Caco-2 (cell line): ENCODE data around the gene RNGTT. TPM values are rescaled to one million over a fixed set of nuclear protein-coding genes. Genes with fewer than 3 reads are reported as not detected.

Experiments used
- BruUV-seq: library from RNA; stranded (reverse); fragments of 400-500 nt; replicated peaks from 2 replicates; lab custom pipeline; 2021; lab: Mats Ljungman, UMichigan
- CTCF ChIA-PET: fragments of 300-600 bp; sonication (Branson Sonifier 250); formaldehyde crosslinking; loops from one replicate; lab custom pipeline; 2022; ENCODE audit warnings: antibody characterized with exemption; lab: Charles Lee
- POLR2A ChIA-PET: fragments of 300-600 bp; sonication (Branson Sonifier 250); formaldehyde crosslinking; loops from one replicate; lab custom pipeline; 2022; ENCODE audit warnings: antibody characterized with exemption; lab: Charles Lee
- DNase-seq, 2 experiments: peaks; one replicate each; pipeline versions ENCODE4 v3.0.0 to v3.0.0-alpha.2; 2020 to 2022
- H3K27me3 ChIP-seq: replicated peaks from 2 replicates; pipeline ENCODE4 v1.6.0; 2011; ENCODE audit warnings: low read length; ENCODE audit not compliant: control insufficient read depth, insufficient read depth
- H3K36me3 ChIP-seq: 2 replicates; pipeline ENCODE4 v1.5.1; 2011; ENCODE audit warnings: low read length; ENCODE audit not compliant: control insufficient read depth, insufficient read depth
- H3K4me1 ChIP-seq: fragments of 250-450 bp; sonication (Bioruptor Pico); 2 replicates; pipeline ENCODE4 v1.5.1; 2020; ENCODE audit warnings: mild to moderate bottlenecking
- H3K4me3 ChIP-seq: 2 replicates; pipeline ENCODE4 v1.5.1; 2011; ENCODE audit warnings: low read depth, mild to moderate bottlenecking, control low read depth, low read length
- H3K9me3 ChIP-seq: fragments of 250-450 bp; sonication (Bioruptor Pico); 2 replicates; pipeline ENCODE4 v1.5.1; 2020; ENCODE audit warnings: mild to moderate bottlenecking, moderate library complexity
- H3K27ac Mint-ChIP-seq: one replicate; pipeline ENCODE4 v1.8.0; 2022; ENCODE audit warnings: mixed read lengths; ENCODE audit not compliant: unreplicated experiment
- H3K27me3 Mint-ChIP-seq: one replicate; pipeline ENCODE4 v1.8.0; 2022; ENCODE audit warnings: mixed read lengths; ENCODE audit not compliant: insufficient read depth, unreplicated experiment
- H3K36me3 Mint-ChIP-seq: one replicate; pipeline ENCODE4 v1.8.0; 2022; ENCODE audit warnings: mild to moderate bottlenecking, mixed read lengths; ENCODE audit not compliant: insufficient read depth, unreplicated experiment
- H3K4me1 Mint-ChIP-seq: one replicate; pipeline ENCODE4 v1.8.0; 2022; ENCODE audit warnings: low read depth, mixed read lengths; ENCODE audit not compliant: unreplicated experiment
- H3K4me3 Mint-ChIP-seq: one replicate; pipeline ENCODE4 v1.8.0; 2022; ENCODE audit warnings: mild to moderate bottlenecking, moderate library complexity, mixed read lengths; ENCODE audit not compliant: unreplicated experiment
- H3K9me3 Mint-ChIP-seq: one replicate; pipeline ENCODE4 v1.8.0; 2022; ENCODE audit warnings: mixed read lengths; ENCODE audit not compliant: unreplicated experiment
- CTCF ChIP-seq, 2 experiments: fragments of 200-600 bp in 1 of 2; IDR thresholded peaks; 1 replicate in 1 of 2; 2 replicates in 1 of 2; pipeline versions ENCODE4 v1.5.1 to v1.8.0; 2011 to 2022; ENCODE audit warnings: antibody characterized with exemption in 1 of 2, control low read depth in 1 of 2, inconsistent platforms in 1 of 2, low read depth in 1 of 2, low read length in 1 of 2, mild to moderate bottlenecking in 1 of 2, moderate library complexity in 1 of 2; ENCODE audit not compliant: insufficient read depth in 1 of 2, severe bottlenecking in 1 of 2, unreplicated experiment in 1 of 2
- intact Hi-C: fragments of 100-400 bp; cut with micrococcal nuclease; formaldehyde crosslinking; loops from one replicate; pipeline ENCODE4 v1.10.0; 2022; ENCODE audit not compliant: unreplicated experiment
- total RNA-seq: library from RNA; stranded (reverse); gene quantifications from 2 replicates; pipeline ENCODE4 v1.2.3, GENCODE V29; 2022

RNGTT gene
- total RNA-seq, 1 experiment from 2014 or later, result 17.7 TPM

DNA sequence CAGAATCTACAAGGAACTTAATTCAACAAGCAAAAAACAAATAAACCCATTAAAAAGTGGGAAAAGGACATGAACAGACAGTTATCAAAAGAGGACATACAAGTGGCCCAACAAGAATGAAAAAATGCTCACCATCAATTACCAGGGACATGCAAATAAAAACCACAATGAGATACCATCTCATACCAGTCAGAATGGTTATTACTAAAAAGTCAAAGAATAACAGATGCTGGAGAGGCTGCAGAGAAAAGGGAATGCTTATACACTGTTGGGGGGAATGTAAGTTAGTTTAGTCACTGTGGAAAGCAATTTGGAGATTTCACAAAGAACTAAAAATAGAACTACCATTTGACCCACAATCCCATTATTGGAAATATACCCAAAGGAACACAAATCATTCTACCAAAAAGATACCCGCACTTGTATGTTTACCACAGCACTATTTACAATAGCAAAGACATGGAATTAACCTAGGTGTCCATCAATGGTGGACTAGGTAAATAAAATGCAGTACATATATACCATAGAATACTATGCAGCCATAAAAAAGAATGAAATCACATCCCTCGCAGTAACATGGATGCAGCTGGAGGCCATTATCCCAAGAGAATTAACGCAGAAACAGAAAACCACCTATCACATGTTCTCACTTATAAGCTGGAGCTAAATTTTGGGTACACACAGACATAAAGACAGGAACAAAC, 48.4 kb downstream of the RNGTT start:
- Mint-ChIP-seq H3K27ac (no peak overlapping the region), H3K36me3 (peaks cover 6% of the 10 kb centered on the region), H3K4me3 (no peak overlapping the region), H3K9me3 (no peaks in the 10 kb centered on the region), H3K27me3 (no peaks in the 10 kb centered on the region), H3K4me1 (peaks cover 7% of the 10 kb centered on the region)
- TF ChIP-seq CTCF (IDR thresholded peaks at IDR 0.05; ENCODE audit: insufficient read depth in 1 of 2, low read depth in 1 of 2, low read length in 1 of 2, severe bottlenecking in 1 of 2, unreplicated experiment in 1 of 2), result no peak
- no peaks in the 10 kb centered on the region for H3K27me3 ChIP-seq
- no TSS peak for BruUV-seq
- no peaks in the 10 kb centered on the region for H3K9me3 ChIP-seq
- ChIA-PET CTCF (no interaction called here), POLR2A (no interaction called here)
- 0 out of 2 replicates have a peak, but pooled peaks cover 7% of the 10 kb centered on the region for H3K4me1 ChIP-seq
- intact Hi-C loops, result no loop called here
- H3K4me3 ChIP-seq, result no peak overlapping the region
- DNase-seq, result no peak
- no peaks in the 10 kb centered on the region for H3K36me3 ChIP-seq

- 0 out of 2 replicates have a peak, but pooled peaks cover 7% of the 10 kb centered on the region for H3K4me1 ChIP-seq
- H3K27me3 Mint-ChIP-seq, result no peaks in the 10 kb centered on the region
- ChIA-PET POLR2A (no interaction called here), CTCF (no interaction called here)
- no peaks in the 10 kb centered on the region for H3K27me3 ChIP-seq
- H3K36me3 Mint-ChIP-seq, result peaks cover 6% of the 10 kb centered on the region
- TF ChIP-seq CTCF (IDR thresholded peaks at IDR 0.05; ENCODE audit: insufficient read depth in 1 of 2, low read depth in 1 of 2, low read length in 1 of 2, severe bottlenecking in 1 of 2, unreplicated experiment in 1 of 2), result no peak
- no peaks in the 10 kb centered on the region for H3K9me3 Mint-ChIP-seq
- no TSS peak for BruUV-seq
- H3K4me3 Mint-ChIP-seq, result no peak overlapping the region
- intact Hi-C loops, result no loop called here
- H3K27ac Mint-ChIP-seq, result no peak overlapping the region
- H3K4me3 ChIP-seq, result no peak overlapping the region
- peaks cover 7% of the 10 kb centered on the region for H3K4me1 Mint-ChIP-seq
- no peaks in the 10 kb centered on the region for H3K36me3 ChIP-seq
- no peak for DNase-seq
- H3K9me3 ChIP-seq, result no peaks in the 10 kb centered on the region
Observed at GRCh38 chr6:88914180-88914579, 49.2 kb downstream of the RNGTT start.

GRCh38 chr6:88913471-88913870, 49.9 kb downstream of the RNGTT start:
- CTCF ChIA-PET, result no interaction called here
- DNase-seq, result no peak
- Mint-ChIP-seq H3K9me3 (no peaks in the 10 kb centered on the region), H3K36me3 (peaks cover 6% of the 10 kb centered on the region), H3K27me3 (no peaks in the 10 kb centered on the region), H3K4me3 (no peak overlapping the region), H3K27ac (no peak overlapping the region), H3K4me1 (peaks cover 7% of the 10 kb centered on the region)
- Histone ChIP-seq H3K27me3 (no peaks in the 10 kb centered on the region), H3K4me1 (0 out of 2 replicates have a peak, but pooled peaks cover 7% of the 10 kb centered on the region), H3K4me3 (no peak overlapping the region), H3K36me3 (no peaks in the 10 kb centered on the region), H3K9me3 (no peaks in the 10 kb centered on the region)
- intact Hi-C loops, result no loop called here
- no TSS peak for BruUV-seq
- no peak for TF ChIP-seq CTCF (IDR thresholded peaks at IDR 0.05; ENCODE audit: insufficient read depth in 1 of 2, low read depth in 1 of 2, low read length in 1 of 2, severe bottlenecking in 1 of 2, unreplicated experiment in 1 of 2)
- POLR2A ChIA-PET, result no interaction called here
